Neural cell (in vitro differentiated cells): Measurements from ENCODE around the gene ANKRD42. TPM values are rescaled to one million over a fixed set of nuclear protein-coding genes. Genes with fewer than 3 reads are reported as not detected.

Experiments used
- H2AFZ ChIP-seq: fragments of 200-600, 300-800 bp; sonication (generic), shearing (Covaris generic); 2 replicates; pipeline ENCODE4 v1.6.0; 2014; ENCODE audit warnings: low read depth, mild to moderate bottlenecking, antibody characterized with exemption, low read length, moderate library complexity
- H3F3A ChIP-seq: fragments of 200-600 bp; shearing (Covaris generic); 2 replicates; pipeline ENCODE4 v1.6.1; 2016; ENCODE audit warnings: mild to moderate bottlenecking, moderate library complexity, mixed read lengths, antibody characterized with exemption, low read length; ENCODE audit not compliant: insufficient read depth, poor library complexity, severe bottlenecking
- H3K27ac ChIP-seq: fragments of 200-600, 300-800 bp; sonication (generic), shearing (Covaris generic); 2 replicates; pipeline ENCODE4 v1.5.1; 2014; ENCODE audit warnings: mild to moderate bottlenecking, low read length, moderate library complexity
- H3K27me3 ChIP-seq: fragments of 300-800, 200-600 bp; sonication (generic), shearing (Covaris generic); 2 replicates; pipeline ENCODE4 v1.6.0; 2014; ENCODE audit warnings: mild to moderate bottlenecking, low read depth, low read length, moderate library complexity; ENCODE audit not compliant: insufficient read depth
- H3K36me3 ChIP-seq: fragments of 300-800, 200-600 bp; sonication (generic), shearing (Covaris generic); 2 replicates; pipeline ENCODE4 v1.5.1; 2014; ENCODE audit warnings: mild to moderate bottlenecking, antibody characterized with exemption, low read length, moderate library complexity; ENCODE audit not compliant: insufficient read depth
- H3K4me2 ChIP-seq: fragments of 300-800, 200-600 bp; sonication (generic), shearing (Covaris generic); 2 replicates; pipeline ENCODE4 v1.6.0; 2014; ENCODE audit warnings: mild to moderate bottlenecking, low read length
- H3K4me3 ChIP-seq: fragments of 300-800, 200-600 bp; sonication (generic), shearing (Covaris generic); 2 replicates; pipeline ENCODE4 v1.5.1; 2014; ENCODE audit warnings: mild to moderate bottlenecking, low read length, moderate library complexity
- H3K79me2 ChIP-seq: fragments of 200-600 bp; shearing (Covaris generic); replicated peaks from 2 replicates; pipeline ENCODE4 v1.6.0; 2014; ENCODE audit warnings: mild to moderate bottlenecking, low read length, moderate library complexity; ENCODE audit not compliant: insufficient read depth
- H3K9ac ChIP-seq: fragments of 300-800, 200-600 bp; sonication (generic), shearing (Covaris generic); 2 replicates; pipeline ENCODE4 v1.6.1; 2016; ENCODE audit warnings: mild to moderate bottlenecking, low read length, mixed read lengths
- H3K9me2 ChIP-seq: fragments of 200-600 bp; shearing (Covaris generic); 2 replicates; pipeline ENCODE4 v1.6.1; 2016; ENCODE audit warnings: mild to moderate bottlenecking, low read length, mixed read lengths; ENCODE audit not compliant: insufficient read depth
- H3K9me3 ChIP-seq: fragments of 200-600, 300-800 bp; sonication (generic), shearing (Covaris generic); 2 replicates; pipeline ENCODE4 v1.6.1; 2016; ENCODE audit warnings: mild to moderate bottlenecking, mixed run types, low read length, moderate library complexity, mixed read lengths
- H4K20me1 ChIP-seq: fragments of 200-600 bp; shearing (Covaris generic); 2 replicates; pipeline ENCODE4 v1.6.1; 2016; ENCODE audit warnings: mild to moderate bottlenecking, mixed run types; ENCODE audit not compliant: insufficient read depth
- EP300 ChIP-seq: fragments of 450-650 bp; conservative IDR thresholded peaks from 2 replicates; pipeline ENCODE4 v1.6.1; 2014; ENCODE audit warnings: antibody characterized with exemption, mild to moderate bottlenecking, moderate library complexity; ENCODE audit not compliant: poor library complexity, severe bottlenecking
- EZH2 ChIP-seq: fragments of 200-600, 300-800 bp; shearing (Covaris generic), sonication (generic); IDR thresholded peaks from 2 replicates; pipeline ENCODE4 v1.6.1; 2014; ENCODE audit warnings: antibody characterized with exemption, low read length, borderline replicate concordance, mild to moderate bottlenecking; ENCODE audit not compliant: insufficient read depth, poor library complexity, severe bottlenecking
- MXI1 ChIP-seq: fragments of 450-650 bp; conservative IDR thresholded peaks from 2 replicates; pipeline ENCODE4 v1.6.1; 2014; ENCODE audit warnings: antibody characterized with exemption, mild to moderate bottlenecking; ENCODE audit not compliant: poor library complexity, severe bottlenecking
- POLR2AphosphoS5 ChIP-seq: IDR thresholded peaks from 2 replicates; pipeline ENCODE4 v1.6.1; 2012
- RAD21 ChIP-seq: fragments of 450-650 bp; conservative IDR thresholded peaks from 2 replicates; pipeline ENCODE4 v1.6.1; 2014; ENCODE audit warnings: antibody characterized with exemption, mild to moderate bottlenecking, moderate library complexity
- SMC3 ChIP-seq: fragments of 450-650 bp; conservative IDR thresholded peaks from 2 replicates; pipeline ENCODE4 v1.6.1; 2014; ENCODE audit warnings: antibody characterized with exemption, mild to moderate bottlenecking, moderate library complexity; ENCODE audit not compliant: poor library complexity
- TAF1 ChIP-seq: IDR thresholded peaks from 2 replicates; pipeline ENCODE4 v1.6.1; 2012; ENCODE audit warnings: low read depth
- polyA plus RNA-seq: library from polyadenylated mRNA; depleted of rRNA; stranded (reverse); fragments of >200 nt; gene quantifications from 2 replicates; pipeline ENCODE4 v1.2.3, GENCODE V29; 2014
- TF ChIP-seq, protein P1 (sequence below): IDR thresholded peaks from 2 replicates; pipeline ENCODE4 v1.6.1; 2012; ENCODE audit warnings: borderline replicate concordance
- TF ChIP-seq, protein P2 (sequence below): fragments of 450-650 bp; IDR thresholded peaks from 2 replicates; pipeline ENCODE4 v1.5.1; 2014; ENCODE audit warnings: antibody characterized with exemption, mild to moderate bottlenecking, moderate library complexity; ENCODE audit not compliant: poor library complexity, severe bottlenecking

Gene ANKRD42
- polyA plus RNA-seq, 1 donor from 2014 or later: 16.1 TPM

DNA sequence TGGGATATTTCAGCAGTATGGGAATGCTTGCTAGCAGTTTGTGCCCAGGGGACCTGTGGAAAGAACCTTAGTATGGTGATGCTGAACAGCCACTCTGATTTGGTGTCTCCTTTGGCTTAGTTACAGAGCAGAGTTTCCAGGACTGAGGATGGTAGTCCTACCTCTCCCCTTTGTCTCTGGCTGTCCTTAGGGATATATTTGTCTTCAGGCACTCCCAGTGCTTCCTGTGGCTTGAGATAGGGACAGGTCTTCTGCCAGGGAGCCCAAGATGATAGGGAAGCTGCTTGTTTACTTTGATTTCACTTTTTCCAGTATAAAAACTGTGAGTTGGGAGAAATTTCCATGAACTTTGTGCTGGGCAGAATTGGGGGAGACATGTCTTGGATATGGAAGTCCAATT is 28.2 kb downstream of the ANKRD42 start:
- Histone ChIP-seq H4K20me1 (no peaks in the 10 kb centered on the region), H3K36me3 (no peaks in the 10 kb centered on the region), H3K79me2 (no peaks in the 10 kb centered on the region), H3F3A (no peaks in the 10 kb centered on the region), H3K9ac (no peak overlapping the region), H3K4me2 (no peak overlapping the region), H3K27ac (no peak overlapping the region), H3K27me3 (no peaks in the 10 kb centered on the region), H3K4me3 (no peak overlapping the region), H3K9me2 (no peaks in the 10 kb centered on the region), H3K9me3 (no peaks in the 10 kb centered on the region), H2AFZ (no peak overlapping the region)
- no peak for TF ChIP-seq EZH2
- TF ChIP-seq TAF1: no peak
- no peak for TF ChIP-seq EP300
- no peak for TF ChIP-seq MXI1
- TF ChIP-seq, protein P1, sequence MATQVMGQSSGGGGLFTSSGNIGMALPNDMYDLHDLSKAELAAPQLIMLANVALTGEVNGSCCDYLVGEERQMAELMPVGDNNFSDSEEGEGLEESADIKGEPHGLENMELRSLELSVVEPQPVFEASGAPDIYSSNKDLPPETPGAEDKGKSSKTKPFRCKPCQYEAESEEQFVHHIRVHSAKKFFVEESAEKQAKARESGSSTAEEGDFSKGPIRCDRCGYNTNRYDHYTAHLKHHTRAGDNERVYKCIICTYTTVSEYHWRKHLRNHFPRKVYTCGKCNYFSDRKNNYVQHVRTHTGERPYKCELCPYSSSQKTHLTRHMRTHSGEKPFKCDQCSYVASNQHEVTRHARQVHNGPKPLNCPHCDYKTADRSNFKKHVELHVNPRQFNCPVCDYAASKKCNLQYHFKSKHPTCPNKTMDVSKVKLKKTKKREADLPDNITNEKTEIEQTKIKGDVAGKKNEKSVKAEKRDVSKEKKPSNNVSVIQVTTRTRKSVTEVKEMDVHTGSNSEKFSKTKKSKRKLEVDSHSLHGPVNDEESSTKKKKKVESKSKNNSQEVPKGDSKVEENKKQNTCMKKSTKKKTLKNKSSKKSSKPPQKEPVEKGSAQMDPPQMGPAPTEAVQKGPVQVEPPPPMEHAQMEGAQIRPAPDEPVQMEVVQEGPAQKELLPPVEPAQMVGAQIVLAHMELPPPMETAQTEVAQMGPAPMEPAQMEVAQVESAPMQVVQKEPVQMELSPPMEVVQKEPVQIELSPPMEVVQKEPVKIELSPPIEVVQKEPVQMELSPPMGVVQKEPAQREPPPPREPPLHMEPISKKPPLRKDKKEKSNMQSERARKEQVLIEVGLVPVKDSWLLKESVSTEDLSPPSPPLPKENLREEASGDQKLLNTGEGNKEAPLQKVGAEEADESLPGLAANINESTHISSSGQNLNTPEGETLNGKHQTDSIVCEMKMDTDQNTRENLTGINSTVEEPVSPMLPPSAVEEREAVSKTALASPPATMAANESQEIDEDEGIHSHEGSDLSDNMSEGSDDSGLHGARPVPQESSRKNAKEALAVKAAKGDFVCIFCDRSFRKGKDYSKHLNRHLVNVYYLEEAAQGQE: no peak
- TF ChIP-seq POLR2AphosphoS5: no peak
- TF ChIP-seq, protein P2, sequence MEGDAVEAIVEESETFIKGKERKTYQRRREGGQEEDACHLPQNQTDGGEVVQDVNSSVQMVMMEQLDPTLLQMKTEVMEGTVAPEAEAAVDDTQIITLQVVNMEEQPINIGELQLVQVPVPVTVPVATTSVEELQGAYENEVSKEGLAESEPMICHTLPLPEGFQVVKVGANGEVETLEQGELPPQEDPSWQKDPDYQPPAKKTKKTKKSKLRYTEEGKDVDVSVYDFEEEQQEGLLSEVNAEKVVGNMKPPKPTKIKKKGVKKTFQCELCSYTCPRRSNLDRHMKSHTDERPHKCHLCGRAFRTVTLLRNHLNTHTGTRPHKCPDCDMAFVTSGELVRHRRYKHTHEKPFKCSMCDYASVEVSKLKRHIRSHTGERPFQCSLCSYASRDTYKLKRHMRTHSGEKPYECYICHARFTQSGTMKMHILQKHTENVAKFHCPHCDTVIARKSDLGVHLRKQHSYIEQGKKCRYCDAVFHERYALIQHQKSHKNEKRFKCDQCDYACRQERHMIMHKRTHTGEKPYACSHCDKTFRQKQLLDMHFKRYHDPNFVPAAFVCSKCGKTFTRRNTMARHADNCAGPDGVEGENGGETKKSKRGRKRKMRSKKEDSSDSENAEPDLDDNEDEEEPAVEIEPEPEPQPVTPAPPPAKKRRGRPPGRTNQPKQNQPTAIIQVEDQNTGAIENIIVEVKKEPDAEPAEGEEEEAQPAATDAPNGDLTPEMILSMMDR: no peak
- no peak for TF ChIP-seq SMC3
- TF ChIP-seq RAD21: no peak

DNA sequence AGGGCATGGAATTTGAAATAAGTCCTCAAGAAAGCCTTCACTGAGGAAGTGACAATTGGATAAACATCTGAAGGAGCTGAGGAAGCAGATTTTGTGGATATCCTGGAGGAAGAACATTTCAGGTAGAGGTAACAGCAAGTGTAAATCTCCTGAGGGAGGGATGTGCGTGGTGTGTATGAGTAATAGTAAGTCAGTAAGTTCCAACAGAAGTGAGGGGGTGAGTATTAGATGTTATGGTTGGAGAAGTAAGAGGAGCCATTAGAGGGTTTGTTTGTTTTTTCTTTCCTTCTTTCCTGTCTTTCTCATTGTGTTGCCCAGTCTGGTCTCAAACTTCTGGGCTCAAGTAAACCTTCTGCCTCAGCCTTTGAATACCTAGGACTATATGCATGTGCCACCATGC is 29.0 kb downstream of the ANKRD42 start:
- Histone ChIP-seq H3K4me2 (no peak overlapping the region), H3K9me2 (no peaks in the 10 kb centered on the region), H4K20me1 (no peaks in the 10 kb centered on the region), H3K27me3 (no peaks in the 10 kb centered on the region), H3K36me3 (no peaks in the 10 kb centered on the region), H3K9me3 (no peaks in the 10 kb centered on the region), H2AFZ (no peak overlapping the region), H3K4me3 (no peak overlapping the region), H3K9ac (no peak overlapping the region), H3K27ac (no peak overlapping the region), H3K79me2 (no peaks in the 10 kb centered on the region), H3F3A (no peaks in the 10 kb centered on the region)
- no peak for TF ChIP-seq SMC3

DNA sequence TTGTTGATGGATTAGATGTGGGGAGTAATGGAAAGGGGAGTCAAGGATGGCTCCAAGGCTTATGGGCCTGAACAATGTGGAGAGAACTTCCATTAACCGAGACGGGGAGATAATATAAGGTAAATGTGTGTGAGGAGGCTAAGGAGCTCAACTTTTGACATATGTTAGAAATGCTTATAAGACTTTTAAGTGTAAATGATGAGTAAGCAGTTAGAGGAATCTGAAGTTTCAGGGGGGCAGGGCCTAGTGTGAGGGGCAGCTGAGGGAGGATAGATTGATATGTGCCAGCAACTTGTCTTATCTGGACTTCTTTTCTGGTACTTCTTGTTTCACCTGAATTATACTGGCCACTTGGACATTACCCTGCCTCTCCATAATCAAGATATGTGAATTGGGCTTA is 29.9 kb downstream of the ANKRD42 start:
- Histone ChIP-seq H3K27ac (no peak overlapping the region), H3K36me3 (no peaks in the 10 kb centered on the region), H3K79me2 (no peaks in the 10 kb centered on the region), H3K4me3 (no peak overlapping the region), H3K9me2 (no peaks in the 10 kb centered on the region), H3K9me3 (no peaks in the 10 kb centered on the region), H3F3A (no peaks in the 10 kb centered on the region), H3K27me3 (no peaks in the 10 kb centered on the region), H3K4me2 (no peak overlapping the region), H4K20me1 (no peaks in the 10 kb centered on the region), H2AFZ (no peak overlapping the region), H3K9ac (no peak overlapping the region)
- TF ChIP-seq EP300 (no peak), TAF1 (no peak), POLR2AphosphoS5 (no peak), MXI1 (no peak), EZH2 (no peak), SMC3 (no peak), RAD21 (no peak)
- TF ChIP-seq, protein P1: no peak
- TF ChIP-seq, protein P2: no peak
